HG03457 (cell line): ENCODE measurements around the gene ACP1.
"Not testable (repeated sequence)": the region's sequence is repeated elsewhere in the genome, so short reads cannot be mapped to it uniquely, and the experiment has no call there.

Experiments
- ATAC-seq: cut with Tn5 transposase; IDR thresholded peaks from one replicate; pipeline ENCODE4 v1.9.1; 2021; ENCODE audit warnings: moderate number of reproducible peaks; ENCODE audit not compliant: unreplicated experiment

Gene ACP1

GRCh38 chr2:309148-309953 lies 44.6 kb downstream of the ACP1 start:
- no peak for ATAC-seq

GRCh38 chr2:309954-310510 lies 45.3 kb downstream of the ACP1 start:
- no peak for ATAC-seq

- ATAC-seq = no peak
Measured at GRCh38 chr2:310994-311393, 46.2 kb downstream of the ACP1 start.

- ATAC-seq = no peak
Measured at GRCh38 chr2:313991-314390, 49.2 kb downstream of the ACP1 start.

GRCh38 chr2:314561-315336 lies 50.0 kb downstream of the ACP1 start:
- ATAC-seq = no peak

GRCh38 chr2:315925-316324 lies 51.2 kb downstream of the ACP1 start:
- not testable (repeated sequence) for ATAC-seq

- ATAC-seq = no peak
Measured at GRCh38 chr2:316381-316780, 51.6 kb downstream of the ACP1 start.

- ATAC-seq = no peak
Measured at GRCh38 chr2:317501-318424, 53.0 kb downstream of the ACP1 start.

- no peak for ATAC-seq
Measured at GRCh38 chr2:319059-319600, 54.4 kb downstream of the ACP1 start.

GRCh38 chr2:320561-320960 lies 55.8 kb downstream of the ACP1 start:
- ATAC-seq = no peak

- ATAC-seq = no peak
Measured at GRCh38 chr2:322326-322725, 57.6 kb downstream of the ACP1 start.

GRCh38 chr2:323035-323434 lies 58.3 kb downstream of the ACP1 start:
- no peak for ATAC-seq
